ENCODE measurements around the gene CDH5.

Gene CDH5, protein sequence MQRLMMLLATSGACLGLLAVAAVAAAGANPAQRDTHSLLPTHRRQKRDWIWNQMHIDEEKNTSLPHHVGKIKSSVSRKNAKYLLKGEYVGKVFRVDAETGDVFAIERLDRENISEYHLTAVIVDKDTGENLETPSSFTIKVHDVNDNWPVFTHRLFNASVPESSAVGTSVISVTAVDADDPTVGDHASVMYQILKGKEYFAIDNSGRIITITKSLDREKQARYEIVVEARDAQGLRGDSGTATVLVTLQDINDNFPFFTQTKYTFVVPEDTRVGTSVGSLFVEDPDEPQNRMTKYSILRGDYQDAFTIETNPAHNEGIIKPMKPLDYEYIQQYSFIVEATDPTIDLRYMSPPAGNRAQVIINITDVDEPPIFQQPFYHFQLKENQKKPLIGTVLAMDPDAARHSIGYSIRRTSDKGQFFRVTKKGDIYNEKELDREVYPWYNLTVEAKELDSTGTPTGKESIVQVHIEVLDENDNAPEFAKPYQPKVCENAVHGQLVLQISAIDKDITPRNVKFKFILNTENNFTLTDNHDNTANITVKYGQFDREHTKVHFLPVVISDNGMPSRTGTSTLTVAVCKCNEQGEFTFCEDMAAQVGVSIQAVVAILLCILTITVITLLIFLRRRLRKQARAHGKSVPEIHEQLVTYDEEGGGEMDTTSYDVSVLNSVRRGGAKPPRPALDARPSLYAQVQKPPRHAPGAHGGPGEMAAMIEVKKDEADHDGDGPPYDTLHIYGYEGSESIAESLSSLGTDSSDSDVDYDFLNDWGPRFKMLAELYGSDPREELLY

DNA sequence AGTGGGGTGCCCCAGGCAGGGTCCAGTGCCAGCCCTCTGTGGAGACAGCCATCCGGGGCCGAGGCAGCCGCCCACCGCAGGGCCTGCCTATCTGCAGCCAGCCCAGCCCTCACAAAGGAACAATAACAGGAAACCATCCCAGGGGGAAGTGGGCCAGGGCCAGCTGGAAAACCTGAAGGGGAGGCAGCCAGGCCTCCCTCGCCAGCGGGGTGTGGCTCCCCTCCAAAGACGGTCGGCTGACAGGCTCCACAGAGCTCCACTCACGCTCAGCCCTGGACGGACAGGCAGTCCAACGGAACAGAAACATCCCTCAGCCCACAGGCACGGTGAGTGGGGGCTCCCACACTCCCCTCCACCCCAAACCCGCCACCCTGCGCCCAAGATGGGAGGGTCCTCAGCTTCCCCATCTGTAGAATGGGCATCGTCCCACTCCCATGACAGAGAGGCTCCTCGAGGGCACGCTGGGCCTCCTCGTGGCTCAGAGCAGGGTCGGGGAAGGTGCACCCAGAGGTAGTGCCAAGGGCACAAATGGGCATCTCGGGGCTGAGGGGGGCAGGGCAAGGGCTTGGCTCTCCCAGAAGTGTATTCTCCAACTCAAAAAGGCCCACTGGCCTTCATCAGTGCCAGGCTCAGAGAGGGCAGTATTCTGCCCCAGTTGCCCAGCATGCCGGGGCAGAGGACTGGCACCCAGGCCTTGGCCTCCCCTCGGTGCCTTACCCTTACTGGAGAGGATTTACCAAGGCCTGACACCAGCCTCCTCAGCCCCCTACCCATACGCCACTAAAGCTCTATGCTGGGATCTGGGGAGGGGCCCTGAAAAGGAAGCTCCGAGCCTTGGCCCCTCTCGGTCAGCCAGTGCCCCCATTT lies at the start of gene CDH5:
TSS of gene CDH5 (plus strand) at position 259 of the 867 bp plus-strand sequence. CDS start 12,647 bp downstream, outside the sequence.
- DNase-seq: no peak

DNA sequence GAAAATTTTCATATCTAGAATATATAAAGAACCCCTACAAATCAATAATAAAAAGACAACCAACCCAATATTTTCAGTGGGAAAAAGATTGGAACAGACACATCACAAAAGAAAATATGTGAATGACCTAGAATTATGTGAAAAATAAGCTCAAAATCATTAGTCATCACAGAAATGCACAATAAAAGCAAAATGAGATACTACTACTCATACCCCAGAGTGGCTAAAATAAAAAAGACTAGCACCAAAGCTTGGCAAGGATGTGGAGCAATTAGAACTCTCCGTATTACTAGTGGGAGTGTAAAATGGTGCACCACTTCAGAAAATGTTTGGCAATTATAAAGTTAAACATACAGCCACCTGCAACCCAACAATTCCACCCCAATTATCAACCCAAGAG lies 48.0 kb upstream of the CDH5 start:
- DNase-seq: no peak

DNA sequence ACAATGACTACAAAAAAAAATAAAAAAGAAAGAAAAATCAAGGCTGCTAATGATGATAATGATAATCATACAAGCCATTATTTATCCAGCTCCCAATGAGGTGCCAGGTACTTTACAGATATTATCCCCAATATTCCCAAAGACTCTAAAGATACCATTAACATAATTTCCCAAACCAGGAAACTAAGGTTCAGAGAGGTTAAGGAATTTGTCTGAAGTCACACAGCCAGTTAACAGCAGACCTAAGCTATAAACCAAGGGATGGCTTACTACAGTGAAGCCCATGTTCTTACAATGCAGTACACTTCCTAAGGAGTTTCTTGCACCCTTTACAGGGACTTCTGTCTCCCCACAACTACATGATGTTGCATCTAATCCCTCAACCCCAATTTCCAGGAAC lies 45.7 kb upstream of the CDH5 start:
- DNase-seq: no peak

DNA sequence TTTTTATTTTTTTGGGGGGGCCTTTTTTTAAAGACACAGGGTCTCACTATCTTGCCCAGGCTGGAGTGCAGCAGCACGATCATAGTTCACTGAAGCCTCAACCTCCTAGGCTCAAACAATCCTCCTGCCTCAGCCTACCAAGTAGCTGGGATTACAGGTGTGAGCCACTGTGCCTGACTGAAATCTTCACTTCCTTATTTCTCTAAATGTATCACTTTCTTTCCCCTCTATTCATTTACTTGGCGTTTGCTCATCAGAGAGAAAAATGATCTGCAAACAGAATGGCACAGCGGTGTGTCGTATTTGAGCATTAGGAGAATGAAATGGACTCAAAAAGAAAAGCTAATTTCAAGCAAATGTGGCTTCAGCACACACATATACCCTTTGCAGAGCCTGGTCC lies 44.3 kb upstream of the CDH5 start:
- DNase-seq: no peak

DNA sequence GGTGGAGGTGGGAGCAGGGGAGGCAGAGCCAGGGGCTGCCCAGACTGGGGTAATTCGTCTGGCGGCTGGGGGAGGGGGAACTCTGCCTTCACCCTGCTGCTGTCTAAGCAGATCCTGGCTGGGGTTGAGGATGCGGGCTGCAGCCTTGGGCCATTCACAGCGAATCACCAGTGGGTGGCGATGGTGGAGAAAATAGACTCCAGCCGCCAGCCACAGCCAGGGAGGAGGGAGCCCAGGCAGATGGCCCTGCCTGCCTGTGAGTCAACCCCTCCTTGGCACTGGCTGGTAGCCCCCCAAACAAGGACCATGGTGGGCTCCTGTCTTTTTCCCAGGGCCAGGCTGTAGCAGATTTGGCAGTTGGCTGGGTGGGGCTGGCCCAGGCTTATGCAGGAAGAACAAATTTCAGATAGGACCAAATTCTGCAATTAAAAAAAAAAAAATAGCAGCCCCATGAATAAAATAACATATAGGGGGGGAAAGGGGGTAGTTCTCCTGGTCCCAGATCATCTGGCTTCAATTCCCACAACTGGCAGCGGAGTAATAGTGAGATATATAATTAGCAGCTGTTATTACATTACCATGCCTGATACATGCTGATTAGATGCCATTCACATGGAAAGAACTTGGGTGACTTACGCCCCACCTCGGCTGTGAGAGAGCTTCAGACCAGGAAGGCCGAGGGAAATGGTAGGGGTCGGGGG lies 41.5 kb upstream of the CDH5 start:
- no peak for DNase-seq

DNA sequence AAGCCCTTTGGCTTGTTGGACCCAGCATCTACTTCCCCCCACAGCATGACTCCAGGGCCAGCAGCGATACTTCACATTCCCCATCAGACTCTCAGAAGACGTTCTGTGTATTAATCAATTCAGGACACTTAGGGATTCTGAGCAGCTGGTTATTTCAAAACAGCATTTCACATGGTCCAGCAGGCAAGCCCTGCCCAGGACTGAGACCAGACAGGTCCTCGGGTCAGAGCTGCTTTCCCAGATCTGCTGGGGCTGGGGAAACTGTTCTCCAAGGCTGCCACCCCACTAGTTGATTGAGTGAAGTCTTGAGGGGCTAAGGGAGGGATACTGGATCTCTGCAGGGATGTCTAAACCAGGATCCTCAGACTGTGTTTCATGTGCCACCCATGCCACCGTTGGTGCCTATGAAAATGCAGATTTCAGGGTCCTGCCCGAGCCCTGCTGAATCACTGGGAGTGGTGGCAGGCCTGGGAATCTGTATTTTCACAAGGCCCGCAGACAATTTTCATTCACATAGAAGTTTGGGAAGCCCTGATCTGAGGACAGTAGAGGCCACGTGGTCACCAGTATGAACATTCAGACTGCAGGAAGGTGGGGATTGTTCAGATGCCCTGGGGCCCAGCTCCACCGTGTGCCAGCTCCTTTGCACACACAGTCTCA lies 40.6 kb upstream of the CDH5 start:
- no peak for DNase-seq

DNA sequence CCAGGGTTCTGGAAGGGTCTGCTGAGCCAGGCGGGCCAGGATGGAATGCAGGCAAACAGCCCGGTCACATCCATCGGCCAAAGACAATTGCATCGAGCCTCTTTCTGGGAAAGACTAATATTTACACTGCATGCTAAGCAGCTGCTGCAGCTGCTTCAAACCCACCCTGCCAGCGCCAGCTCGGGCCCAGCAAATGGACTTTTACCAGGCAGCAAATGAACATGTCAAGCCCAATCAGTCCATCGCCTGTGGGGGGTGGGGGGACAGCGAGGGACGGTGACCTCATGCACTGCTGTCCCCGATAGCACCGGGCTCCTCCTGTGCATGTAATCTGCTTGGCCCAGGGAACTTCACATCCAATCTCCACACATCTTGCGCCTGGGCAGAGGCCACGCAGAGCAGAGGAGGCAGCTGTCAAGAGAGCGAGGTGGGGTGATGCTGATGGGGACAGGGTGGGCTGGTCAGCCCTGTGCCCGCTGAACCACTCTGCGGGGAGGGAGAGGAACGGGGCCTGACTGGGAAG lies 39.4 kb upstream of the CDH5 start:
- DNase-seq: no peak

DNA sequence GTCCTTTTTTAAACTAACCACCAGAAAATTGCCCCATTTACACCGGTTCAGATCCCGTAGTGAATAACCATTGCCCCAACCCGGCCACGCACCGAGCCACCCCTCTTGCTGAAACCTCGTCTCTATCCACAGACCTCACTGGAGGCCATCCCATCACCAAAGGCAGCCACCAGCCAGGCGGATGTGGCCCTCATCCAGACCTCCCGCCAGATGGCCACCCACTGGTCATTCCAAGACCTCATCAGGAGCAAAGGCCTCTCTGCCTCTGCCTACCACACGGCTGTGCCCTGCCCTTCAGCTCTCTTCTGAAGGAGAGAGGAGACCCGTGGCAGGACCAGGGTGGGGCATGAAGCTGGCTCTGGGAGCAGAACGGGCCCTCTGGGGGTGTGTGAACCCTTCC lies 38.2 kb upstream of the CDH5 start:
- DNase-seq: no peak

DNA sequence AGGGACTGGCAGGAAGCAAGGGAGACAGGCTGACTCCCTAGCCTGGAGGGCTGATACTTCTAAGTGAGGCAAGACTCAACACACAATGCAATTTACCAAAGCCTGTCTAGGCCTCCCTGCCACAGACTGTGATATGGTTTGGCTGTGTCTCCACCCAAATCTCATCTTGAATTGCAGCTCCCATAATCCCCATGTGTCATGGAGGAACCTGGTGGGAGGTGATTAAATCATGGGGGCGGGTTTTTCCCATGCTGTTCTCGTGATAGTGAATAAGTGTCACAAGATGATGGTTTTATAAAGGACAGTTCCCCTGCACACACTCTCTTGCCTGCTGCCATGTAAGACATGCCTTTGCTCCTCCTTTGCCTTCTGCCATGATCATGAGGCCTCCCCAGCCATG lies 35.0 kb upstream of the CDH5 start:
- DNase-seq: peak; percentile 40

DNA sequence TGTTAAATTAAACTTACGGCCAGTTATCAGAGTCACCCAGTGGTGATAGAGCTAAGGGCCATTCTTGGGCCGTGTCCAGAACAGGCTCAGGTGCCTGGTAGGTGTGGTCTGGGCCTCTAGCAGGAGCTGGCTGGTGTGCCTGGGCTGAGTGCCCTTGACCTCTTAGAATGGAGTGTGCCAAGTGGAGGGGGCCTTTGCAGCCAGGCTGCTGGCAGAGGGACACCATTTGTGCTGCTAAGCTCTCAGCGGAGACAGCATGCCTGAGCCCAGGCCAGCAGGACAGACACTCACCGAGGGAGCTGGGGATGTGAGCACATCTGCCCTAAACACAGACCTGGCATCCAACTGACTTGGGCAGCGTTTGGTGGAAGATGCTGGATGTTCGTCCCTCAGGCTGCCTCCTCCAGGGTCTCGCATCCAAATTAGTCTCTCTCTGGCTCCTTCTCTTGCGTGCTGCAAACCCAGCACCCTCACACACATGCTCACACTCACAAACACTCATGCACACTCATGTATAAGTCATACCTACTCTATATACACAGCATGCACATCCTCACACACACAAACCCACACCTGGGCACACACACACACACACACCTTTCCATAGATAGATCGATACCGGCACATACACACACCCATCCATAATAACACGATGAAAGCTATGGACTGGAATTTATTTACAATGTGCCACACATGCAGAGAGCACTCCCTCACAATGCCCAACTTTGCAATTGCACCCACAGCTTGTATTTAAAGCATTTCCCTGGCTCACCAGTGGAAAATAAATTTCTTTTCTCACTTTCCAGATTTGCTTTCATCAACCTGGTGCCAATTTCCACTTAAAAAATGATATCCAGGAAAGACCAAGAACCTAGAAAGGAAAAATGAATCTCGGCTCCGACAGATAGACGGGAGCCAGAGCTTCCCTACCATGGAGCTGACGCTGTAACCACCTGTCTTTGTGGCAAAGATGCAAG lies 33.6 kb upstream of the CDH5 start:
- no peak for DNase-seq

DNA sequence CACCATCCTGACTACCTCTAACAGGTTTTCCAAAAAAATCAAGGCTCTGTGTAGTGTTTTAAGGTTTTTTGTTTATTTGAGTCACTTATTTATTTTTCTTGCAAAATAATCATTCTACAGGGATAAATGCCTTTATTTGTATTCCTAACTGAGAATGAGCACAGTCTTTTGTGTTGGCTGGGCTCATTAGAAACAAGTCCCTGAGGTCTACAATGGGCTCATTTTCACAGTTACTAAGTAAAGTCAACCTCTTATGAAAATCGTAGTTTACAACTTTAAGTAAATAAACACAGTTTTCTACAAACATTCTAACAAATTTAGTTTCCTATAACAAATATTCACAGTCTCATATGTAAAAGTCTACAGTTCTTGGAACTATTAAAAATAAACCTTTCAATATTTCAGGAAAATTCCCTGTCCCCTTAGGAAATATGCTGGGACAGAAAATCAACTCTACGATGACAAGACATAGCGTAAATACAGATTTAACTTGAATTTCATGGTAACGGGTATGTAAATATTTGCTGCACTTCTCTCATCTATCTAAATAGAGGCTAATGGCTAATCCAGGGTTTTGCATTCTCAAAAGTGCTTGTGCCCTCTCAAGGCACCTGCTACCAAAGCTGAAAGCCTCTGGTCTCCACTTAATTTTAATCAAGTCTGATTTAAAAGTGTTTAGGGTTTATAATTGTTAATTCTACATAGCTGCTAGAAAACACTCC lies 31.5 kb upstream of the CDH5 start:
- no peak for DNase-seq

DNA sequence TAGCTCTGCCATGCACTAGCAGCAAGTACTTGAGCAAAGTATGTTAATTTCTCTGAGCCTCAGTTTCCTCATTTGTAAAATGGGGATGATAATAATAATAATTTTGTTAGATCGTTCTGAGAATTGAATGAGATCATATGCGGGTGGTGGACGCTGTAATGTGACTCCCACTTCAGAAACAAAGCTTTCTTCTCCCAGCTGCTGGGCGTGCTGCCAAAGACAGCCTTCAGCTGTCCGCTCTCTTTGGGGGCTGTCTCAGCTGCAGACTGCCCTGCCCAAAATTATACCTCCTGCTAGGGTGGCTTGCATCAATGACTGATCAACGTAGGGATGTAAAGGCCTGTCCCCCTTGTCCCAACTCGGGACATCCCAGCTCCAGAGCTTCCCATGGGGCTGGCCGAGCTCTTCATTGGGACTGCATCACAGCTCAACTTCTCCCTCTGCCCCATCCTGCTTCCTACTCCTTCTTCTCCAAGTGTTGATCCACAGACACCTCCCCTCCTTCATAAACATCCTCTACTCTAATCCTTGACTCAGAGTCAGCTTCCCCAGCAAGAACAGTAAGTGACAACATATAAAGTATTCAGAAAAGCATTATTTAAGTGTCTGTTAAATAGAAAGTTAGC lies 30.7 kb upstream of the CDH5 start:
- no peak for DNase-seq

DNA sequence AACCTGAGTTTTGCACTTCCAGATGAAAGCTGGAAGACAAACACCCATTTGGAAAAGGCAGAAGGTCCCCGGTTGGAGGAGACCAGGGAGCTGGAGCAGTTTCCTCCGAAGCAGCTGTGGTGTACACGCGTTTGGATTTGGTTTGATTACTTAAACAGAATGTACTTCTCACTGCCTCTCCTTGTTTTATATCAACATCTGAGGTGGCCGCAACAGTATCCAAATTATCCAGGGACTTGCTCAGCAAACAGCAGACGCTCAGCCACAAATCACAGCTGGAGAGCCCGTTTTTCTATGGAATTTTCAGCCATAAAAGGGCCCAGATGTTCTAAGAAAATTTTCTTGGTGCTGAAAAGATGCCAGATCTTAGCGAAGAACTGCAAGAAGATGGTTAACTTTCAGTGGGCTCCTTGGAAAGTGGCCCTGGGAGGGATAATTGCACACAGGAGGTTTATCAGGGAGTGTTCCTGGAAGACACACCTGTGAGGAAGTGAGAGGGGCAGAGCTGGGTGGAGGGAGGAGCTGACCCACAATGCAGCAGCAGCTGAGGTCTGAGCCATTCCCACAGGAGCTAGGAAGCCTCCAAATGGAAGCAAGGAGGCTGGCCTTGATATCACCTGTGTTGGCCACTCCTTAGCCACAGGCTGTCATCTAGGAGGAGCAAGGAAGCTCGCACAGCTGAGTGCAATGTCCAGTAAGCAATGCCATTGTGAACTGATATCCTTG lies 28.9 kb upstream of the CDH5 start:
- DNase-seq: no peak

DNA sequence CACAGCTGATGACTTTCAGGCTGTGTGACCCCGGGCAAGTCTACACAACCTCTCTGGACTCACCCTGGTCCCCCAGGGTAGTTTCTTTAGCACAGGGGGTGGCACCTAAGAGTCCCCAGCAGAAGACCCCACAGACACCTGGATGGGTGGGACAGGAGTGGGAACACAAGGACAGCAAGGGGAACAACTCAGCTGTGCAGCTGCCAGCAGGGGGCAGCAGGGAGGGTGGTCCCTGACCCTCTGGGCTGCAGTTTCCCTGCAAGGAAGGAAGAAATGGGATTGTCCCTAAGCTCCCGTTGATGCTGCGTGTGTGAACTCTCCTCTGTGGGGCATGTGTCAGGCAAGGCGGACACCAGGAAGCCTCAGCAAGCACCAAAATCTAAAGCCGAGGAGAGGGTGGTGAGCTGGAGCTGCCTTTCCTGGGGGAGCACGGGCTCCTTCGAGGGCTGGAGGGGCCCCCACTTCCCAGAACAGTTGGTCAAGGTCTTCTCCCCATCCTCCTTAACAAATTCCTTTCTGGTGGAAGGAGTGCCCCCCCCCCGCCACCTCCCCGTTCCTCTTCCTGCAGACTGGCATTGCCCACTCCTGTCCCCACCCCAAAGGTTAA lies 24.1 kb upstream of the CDH5 start:
- peak; percentile 23 for DNase-seq

DNA sequence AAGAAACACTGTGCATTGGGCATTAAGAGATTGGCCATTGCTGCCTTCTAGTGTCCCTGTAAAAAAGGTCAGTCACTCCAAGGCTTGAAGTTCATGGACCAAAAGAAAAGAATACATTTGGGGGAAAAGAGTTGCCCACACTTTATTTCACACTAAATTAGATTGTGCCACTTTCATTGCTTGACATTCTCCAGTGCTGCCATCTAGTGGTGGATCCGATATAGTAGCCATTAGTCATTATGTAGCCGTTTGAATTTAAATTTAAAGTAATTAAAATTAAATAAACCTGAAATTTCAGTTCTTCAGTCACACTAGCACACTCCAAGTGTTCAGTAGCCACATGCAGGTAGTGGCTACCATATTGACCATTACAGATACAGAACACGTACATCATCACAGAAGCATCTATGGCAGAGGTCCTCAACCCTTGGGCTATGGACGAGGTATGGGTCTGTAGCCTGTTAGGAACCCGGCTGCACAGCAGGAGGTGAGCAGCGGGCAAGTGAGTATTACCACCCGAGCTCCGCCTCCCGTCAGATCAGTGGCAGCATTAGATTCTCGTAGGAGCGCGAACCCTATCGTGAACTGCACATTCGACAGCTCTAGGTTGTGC lies 21.9 kb upstream of the CDH5 start:
- peak; percentile 53 for DNase-seq

DNA sequence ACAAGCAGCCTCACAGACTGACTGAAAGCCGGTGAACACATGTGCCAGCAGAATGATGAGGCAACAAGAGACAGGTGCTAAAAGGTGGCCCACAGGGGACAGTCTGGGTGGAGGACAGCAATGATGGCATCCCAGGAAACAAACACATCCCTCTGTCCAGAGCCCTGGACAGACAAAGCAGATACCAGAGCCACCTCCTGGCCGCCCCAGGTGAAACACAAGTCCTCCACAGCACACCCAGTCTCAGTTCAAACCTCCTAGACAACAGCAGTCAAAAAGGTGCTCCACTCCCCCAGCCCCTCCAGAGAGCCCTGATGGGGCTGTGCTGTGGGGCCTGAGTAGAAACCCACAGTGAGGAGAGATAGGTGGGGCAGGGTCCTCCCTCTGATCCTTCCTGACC lies 20.3 kb upstream of the CDH5 start:
- no peak for DNase-seq

DNA sequence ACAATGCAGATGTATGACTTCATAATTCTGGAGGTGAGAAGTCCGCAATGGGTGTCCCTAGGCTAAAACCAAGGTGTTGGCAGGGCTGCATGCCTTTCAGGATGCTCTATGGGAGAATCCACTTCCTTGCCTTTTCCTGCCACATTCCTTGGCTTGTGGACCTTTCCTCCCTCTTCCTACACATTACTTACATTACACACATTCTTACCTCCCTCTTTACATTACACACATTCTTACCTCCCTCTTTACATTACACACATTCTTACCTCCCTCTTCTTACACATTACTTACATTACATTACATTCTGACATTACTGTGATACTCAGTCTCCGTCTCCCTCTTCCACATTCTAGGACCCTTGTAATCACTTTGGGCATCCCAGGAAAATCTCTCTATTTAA lies 14.2 kb upstream of the CDH5 start:
- no peak for DNase-seq

DNA sequence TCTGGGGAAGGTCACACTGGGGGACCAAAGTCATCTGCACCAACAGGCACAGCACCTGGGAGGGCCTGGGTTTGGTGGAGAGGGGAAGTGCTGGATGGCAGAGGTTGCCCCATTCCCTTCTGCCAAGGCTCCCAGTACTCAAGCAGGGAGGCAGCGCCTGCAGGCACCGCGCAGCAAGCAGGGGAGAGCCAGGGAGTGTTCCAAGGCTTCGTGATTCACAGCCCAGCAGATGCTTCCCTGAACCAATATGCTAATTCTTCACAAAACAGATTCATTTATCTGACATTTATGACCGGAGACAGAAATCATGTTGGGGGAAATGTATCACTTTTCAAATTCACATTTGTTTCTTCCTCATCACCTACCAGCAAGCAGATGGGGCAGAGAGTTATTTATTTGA lies 13.4 kb upstream of the CDH5 start:
- no peak for DNase-seq
